B cell (primary cell): ENCODE results near the gene HEG1.

ENCODE experiments used
- EZH2 ChIP-seq: IDR thresholded peaks from 2 replicates; pipeline ENCODE4 v1.6.1; 2012; ENCODE audit warnings: borderline replicate concordance, low read depth, mild to moderate bottlenecking, moderate library complexity, low read length; ENCODE audit not compliant: insufficient read depth, poor library complexity, severe bottlenecking
- TF ChIP-seq, protein P1 (sequence below): fragments of 200-600 bp; IDR thresholded peaks from one replicate; pipeline ENCODE4 v1.8.0; 2022; ENCODE audit warnings: antibody characterized with exemption, mild to moderate bottlenecking

DNA sequence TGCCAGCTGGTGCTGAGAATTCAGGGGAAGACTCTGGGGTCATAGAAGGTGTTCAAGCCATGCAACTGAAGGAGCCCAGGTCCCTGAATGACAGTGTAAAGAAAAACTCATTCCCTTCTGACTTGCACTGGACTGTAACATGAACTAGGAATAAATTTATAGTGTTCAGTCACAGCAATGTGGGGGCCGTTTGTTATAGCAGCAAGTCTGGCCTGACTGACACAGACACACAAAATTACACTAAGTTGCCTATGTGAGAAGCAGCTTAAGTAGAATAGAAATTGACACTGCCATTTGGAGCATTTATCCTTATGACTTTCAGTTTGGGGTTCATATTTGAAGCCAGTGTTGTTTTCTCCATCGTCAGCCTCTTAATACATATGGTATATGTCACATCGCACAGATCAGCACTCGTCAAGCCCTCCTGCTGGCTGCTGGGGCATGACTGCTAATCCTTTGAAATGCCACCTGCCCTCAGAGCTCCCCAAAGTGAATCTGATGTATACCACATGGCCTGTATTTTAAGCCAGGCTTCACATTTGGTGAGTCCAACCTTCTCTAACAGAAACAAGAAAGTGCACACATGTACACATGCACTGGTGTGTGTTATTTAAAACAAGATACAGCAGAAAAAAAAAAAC lies 17.1 kb upstream of the HEG1 start:
- TF ChIP-seq, protein P1, sequence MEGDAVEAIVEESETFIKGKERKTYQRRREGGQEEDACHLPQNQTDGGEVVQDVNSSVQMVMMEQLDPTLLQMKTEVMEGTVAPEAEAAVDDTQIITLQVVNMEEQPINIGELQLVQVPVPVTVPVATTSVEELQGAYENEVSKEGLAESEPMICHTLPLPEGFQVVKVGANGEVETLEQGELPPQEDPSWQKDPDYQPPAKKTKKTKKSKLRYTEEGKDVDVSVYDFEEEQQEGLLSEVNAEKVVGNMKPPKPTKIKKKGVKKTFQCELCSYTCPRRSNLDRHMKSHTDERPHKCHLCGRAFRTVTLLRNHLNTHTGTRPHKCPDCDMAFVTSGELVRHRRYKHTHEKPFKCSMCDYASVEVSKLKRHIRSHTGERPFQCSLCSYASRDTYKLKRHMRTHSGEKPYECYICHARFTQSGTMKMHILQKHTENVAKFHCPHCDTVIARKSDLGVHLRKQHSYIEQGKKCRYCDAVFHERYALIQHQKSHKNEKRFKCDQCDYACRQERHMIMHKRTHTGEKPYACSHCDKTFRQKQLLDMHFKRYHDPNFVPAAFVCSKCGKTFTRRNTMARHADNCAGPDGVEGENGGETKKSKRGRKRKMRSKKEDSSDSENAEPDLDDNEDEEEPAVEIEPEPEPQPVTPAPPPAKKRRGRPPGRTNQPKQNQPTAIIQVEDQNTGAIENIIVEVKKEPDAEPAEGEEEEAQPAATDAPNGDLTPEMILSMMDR = no peak
- TF ChIP-seq EZH2 = no peak
